NCI-H2107 treated with DMSO at 0.1 percent for 48 hours (cell line): ENCODE data around the gene RADIL.
"Not testable (repeated sequence)": the region's sequence is repeated elsewhere in the genome, so short reads cannot be mapped to it uniquely, and the experiment has no call there.

Experiments
- DNase-seq: peaks from one replicate; lab custom pipeline; 2025; ENCODE audit not compliant: unreplicated experiment; lab: John Stamatoyannopoulos, UW

Gene RADIL, protein sequence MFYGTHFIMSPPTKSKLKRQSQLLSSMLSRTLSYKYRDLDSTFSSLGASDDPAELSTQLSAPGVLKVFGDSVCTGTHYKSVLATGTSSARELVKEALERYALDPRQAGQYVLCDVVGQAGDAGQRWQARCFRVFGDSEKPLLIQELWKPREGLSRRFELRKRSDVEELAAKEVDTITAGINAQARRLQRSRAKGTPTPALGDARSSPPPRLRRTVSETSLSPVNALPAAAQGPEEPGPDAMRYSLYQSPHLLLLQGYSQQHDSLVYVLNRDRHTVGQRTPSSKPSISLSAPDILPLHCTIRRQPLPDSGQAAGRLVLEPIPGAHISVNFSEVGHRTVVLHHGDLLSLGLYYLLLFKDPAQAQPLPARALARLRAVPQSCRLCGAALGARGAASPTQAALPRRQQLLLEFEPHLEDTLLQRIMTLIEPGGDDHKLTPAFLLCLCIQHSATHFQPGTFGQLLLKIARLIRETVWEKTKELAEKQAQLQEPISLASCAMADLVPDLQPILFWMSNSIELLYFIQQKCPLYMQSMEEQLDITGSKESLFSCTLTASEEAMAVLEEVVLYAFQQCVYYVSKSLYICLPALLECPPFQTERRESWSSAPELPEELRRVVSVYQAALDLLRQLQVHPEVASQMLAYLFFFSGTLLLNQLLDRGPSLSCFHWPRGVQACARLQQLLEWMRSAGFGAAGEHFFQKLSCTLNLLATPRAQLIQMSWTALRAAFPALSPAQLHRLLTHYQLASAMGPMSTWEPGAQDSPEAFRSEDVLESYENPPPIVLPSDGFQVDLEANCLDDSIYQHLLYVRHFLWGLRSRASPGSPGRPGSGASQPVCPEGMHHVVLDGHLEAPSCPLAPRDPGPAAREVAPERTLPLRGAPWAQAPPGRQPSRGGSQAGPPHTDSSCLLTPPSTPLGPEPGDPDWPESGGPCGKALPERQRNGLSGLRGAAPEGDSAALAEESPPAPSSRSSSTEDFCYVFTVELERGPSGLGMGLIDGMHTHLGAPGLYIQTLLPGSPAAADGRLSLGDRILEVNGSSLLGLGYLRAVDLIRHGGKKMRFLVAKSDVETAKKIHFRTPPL

DNA sequence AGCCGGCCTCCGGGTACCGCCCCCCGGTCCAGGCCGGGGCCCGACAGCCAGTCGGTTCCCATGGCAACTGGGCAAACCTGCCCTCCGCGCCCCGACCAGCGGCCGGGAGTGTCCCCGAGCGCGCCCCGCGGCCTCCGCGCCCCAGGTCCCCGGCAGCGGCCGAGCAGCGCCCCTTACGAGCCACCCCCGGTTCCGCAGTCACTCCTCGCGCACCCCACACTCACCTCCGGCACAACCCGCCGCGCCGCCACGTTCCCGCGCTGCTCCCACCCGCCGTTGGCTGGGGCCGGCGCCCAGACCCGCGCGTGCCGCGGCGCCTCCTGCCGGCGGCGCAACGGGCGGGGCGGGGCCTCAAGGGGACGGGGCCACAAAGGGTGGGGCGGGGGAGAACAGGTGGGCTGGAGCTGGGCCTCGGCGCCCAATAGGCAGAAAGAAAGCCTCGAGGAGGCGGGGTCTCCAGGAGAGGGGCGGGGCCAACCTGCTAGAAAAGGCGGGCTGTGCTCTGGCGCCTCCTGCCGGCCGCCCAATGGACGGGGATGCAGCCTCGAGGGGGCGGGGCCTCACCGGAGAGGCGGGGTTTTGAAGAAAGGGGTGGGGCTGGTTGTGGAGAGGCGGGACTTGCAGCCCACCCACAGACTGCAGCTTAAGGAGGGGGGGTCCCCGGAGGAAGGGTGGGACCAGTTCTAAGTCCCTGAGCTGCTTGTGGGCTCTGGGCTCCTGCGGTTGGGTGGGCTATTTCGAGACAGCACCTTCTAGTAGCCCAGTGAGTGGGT lies at the start of gene RADIL:
Gene RADIL, minus strand, starts transcription at position 345 of the 773 bp plus-strand sequence. CDS start 5,577 bp downstream, outside the sequence.
- peak; percentile 59 for DNase-seq

DNA sequence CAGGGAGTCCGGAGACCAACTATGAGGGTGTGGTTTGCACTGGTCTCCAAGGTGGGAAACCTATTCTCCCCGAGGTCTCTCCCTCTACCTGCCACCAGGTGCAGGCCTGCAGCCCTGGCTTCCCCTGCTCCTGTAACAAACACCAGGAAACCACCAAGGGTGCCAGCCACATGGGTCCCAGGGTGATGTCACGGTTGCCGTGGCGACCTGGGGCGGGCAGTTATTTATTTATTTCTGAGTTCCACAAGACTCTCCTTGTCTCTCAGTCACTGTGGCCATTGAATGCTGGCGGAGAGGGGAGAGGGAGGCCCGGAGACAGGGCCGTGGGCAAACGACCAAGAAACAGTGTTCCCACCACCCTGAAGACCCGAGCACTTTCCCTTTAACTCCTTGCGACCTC lies 48.4 kb upstream of the RADIL start:
- peak; percentile 88 for DNase-seq

DNA sequence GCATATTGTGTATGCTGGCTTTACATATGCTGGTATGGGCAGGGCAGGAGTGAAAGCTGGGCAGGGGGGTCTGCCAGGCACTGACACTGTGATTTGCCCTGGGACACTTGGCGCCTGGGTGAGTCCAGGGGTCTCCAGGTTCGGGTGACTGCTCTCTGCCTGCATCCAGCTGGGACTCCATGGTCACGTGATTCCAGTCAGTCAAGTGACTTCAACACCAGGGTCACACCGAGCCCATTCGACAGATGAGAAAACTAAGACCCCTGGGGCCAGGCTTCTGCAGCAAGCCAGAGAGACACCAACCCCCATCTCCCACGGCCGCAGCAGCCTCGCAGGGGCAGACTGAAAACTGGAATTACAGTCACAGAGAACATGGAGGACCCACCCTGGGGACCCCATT lies 45.5 kb upstream of the RADIL start:
- no peak for DNase-seq

DNA sequence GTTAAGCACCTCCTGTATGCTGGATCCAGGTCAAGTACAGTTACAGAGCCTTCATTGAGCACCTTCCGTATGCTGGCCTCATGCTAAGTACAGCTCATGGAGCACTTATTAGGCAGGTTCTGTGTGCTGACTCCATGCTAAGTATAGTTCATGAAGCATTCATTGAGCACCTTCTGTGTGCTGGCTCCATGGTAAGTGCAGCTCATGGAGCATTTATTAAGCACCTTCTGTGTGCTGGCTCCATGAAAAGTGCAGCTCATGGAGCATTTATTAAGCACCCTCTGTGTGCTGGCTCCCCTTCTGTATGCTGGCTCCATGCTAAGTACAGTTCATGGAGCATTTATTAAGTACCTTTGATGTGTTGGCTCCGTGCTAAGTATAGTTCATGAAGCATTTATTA lies 44.9 kb upstream of the RADIL start:
- DNase-seq = no peak

DNA sequence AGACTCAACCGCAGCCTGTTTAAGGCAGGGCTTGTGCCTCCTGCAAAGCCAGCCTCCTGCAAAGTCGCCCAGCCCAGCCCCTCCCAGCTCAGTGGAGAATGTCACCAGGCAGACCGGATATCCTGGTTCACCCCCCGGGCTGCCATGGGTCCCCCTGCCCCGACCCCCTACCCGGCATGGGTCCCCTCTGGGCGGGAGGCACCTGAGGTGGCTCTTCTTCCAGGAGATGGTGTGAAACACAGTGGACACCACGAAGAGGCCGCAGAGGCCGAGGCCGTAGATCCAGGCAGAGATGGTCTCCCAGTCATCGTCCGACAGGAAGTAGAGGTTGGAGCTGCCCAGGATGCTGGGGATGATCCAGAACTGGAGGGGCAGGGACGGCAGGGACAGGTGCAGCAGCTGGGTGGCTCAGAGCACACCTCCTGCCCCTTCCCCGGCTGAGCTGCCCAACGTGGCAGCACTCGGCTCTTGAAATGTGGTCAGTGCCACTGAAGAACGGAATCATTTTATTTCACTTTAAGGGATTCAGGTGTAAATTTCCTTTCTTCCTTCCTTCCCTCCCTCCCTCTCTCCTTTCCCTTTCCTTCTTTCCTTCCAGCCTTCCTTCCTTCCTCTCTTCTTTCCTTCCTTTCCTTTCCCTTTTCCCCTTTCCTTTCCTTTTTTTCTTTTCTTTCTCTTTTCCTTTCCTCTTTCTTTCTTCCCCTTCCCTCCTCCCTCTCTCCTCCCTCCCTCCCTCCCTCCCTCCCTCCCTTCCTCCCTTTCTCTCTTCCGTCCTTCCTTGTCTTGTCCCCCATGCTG lies 36.7 kb upstream of the RADIL start:
- no peak for DNase-seq

DNA sequence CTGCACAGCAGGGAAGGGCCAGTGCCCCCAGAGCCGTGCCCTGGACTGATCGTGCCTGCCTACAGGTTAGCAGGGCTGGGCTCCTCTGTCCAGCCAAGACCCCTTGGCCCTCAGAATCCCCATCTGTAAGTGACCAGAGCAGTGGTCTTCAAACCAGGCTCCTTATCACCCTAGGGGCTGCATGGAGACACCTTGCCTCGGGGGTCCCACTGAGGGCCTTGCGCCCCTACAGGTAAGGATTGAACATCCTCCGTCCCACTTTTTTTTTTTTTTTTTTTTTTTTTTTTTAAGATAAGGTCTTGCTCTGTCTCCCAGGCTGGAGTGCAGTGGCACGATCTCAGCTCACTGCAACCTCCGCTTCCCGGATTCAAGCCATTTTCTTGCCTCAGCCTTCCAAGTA lies 32.6 kb upstream of the RADIL start:
- DNase-seq = no peak

DNA sequence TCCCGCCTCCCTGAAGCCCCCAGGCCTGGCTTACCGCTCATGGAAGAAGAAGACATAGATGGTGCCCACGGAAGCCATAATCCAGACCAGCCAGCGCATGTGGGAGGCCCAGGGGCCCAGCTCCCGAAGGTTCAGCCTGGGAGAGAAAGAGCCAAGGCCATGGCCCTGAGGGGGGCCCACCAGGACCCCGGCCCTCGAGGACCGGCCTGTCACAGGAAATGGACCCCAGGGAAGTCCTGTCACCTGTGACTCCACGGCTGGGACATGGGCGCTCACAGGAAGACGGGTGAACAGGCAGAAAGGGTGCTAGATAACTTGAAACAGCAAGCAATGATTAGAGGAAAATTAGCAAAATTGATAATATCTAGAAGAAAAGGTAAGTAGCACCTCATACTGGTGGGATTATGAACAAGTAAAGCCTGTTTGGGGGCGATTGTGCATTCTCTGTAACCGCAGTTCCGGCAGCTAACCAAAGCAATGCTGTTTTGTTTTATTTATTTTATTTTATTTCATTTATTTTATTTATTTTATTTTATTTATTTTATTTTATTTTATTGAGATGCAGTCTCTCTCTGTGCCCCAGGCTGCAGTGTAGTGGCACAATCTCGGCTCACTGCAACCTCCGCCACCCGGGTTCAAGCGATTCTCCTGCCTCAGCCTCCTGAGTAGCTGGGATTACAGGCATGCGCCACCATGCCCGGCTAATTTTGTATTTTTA lies 27.8 kb upstream of the RADIL start:
- DNase-seq = no peak

DNA sequence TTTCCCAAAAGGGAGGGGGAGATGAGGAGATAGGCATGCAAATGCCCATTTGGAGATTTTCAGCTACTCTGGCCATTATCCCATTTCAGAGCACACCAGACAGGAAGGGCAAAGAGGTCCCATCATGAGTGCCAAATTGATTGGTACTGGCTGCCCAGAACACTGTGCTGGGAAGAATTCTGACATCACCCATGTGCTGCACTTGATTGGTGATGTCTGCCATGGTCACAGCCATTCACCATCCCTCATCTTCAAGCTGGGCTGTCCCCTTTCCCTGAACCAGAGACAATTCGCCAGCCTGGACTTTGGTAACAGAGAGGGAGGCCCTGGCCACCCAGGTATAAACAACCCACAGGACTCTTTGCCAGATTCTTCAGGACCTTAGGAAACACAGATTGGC lies 23.2 kb upstream of the RADIL start:
- no peak for DNase-seq

DNA sequence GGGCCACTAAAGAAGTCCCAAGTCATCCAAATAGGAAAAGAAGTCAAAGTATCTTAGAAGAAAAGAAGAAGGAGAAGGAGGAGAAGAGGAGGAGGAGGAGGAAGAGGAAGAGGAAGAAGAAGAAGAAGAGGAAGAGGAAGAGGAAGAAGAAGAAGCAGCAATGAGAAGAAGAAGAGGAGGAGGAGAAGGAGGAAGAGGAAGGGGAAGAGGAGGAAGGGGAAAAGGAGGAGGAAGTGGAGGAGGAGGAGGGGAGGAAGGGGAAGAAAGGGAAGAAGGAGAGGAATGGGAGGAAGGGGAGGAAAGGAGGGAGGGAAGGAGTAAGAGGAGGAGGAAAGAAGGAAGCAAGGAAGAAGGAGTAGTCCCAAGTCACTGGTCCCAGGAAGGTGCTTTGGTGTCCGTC lies 21.7 kb upstream of the RADIL start:
- DNase-seq = no peak

DNA sequence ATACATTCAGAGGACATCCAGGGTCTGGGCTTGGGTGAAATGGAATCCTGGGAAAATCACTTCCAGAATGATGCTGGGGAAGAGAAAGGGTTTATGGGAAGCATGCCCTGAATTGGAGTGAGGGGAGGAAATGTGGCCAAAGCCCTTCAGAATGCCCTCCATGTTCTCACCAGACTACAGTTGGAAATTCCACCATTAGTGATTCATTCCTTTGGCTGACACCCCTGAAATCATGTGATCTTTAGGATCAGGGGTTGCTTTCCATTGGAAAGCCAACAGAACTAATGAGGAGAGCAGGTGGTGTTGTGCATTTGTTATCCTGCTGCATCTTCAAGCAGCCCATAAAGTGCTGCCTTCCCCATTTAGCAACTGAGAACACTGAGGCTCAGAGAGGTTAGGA lies 20.8 kb upstream of the RADIL start:
- no peak for DNase-seq

DNA sequence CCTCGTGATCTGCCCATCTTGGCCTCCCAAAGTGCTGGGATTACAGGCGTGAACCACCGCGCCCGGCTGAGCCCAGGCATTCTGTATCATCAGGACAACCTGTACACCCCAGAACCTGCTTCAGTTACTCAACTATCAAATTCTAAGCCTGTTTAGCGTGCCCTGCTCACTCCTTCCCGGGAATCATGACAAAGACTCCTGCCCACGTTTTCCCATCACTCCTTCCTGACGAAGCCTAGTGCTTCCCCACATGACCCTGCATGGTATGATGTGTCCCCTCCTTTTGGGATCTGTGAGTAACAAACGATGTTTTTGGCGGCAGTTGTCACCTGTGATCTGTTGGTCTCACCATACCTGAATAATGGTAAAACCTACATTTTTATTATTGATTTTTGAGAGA lies 12.2 kb upstream of the RADIL start:
- DNase-seq = no peak

DNA sequence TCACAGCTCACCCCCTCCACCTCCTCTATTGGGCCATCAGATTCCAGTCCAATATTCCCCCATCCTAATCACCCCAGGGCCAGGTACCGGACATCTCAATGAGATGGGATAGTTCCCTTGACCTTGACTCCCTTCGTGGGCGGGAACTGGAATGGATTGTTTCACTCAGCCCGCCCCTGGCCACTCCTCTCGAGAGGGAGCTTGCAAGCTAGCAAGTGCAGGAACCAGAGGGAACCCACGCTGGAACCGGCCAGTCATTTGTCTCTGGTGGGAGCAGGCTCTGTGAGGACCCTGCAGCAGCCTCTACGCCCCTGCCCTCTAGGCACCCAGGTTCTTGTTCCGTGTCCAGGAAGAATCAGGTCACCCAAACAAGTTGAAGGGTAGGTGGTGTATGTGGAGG lies 11.0 kb upstream of the RADIL start:
- DNase-seq = no peak

DNA sequence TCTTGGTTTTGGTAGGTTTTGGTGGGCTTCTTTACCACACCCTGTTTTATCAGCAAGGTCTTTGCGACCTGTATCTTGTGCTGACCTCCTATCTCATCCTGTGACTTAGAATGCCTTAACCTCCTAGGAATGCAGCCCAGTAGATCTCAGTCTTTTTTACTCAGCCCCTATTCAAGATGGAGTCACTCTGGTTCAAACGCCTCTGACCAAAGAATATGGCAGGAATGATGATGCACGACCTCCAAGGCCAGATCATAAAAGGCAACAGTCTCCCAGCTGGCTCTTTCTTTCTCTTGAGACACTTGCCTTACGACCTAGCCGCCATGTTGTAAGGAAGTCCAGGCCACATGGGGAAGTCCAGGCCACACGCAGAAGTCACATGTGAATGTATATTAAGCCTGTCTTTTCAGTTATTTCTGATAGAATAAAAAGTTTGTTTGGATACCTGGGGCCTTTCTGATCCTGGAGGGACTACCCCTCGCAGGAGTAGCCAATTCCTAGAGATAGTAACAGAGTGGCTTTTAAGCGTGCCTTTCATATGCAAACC lies 10.5 kb upstream of the RADIL start:
- no peak for DNase-seq

DNA sequence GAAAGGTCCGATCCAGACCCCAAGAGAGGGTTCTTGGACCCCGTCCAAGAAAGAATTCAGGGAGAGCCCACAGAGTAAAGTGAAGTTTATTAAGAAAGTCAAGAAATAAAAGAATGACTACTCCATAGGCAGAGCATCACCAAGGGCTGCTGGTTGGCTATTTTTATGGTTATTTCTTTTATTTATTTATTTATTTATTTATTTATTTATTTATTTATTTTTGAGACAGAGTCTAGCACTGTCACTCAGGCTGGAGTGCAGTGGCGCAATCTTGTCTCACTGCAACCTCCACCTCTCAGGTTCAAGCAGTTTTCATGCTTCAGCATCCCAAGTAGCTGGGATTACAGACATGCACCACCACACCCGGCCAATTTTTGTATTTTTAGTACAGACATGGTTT lies 9.7 kb upstream of the RADIL start:
- not testable (repeated sequence) for DNase-seq

DNA sequence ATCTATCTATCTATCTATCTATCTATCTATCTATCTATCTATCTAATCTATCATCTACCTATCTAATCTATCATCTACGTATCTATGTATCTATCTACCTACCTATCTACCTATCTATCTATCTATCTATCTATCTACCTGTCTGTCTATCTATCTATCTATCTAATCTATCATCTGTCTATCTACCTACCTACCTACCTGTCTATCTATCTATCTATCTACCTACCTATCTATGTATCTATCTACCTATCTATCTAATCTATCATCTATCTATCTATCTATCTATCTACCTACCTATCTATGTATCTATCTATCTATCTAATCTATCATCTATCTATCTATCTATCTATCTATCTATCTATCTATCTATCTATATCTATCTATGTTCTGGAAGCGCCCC lies 8.0 kb upstream of the RADIL start:
- DNase-seq = not testable (repeated sequence)

DNA sequence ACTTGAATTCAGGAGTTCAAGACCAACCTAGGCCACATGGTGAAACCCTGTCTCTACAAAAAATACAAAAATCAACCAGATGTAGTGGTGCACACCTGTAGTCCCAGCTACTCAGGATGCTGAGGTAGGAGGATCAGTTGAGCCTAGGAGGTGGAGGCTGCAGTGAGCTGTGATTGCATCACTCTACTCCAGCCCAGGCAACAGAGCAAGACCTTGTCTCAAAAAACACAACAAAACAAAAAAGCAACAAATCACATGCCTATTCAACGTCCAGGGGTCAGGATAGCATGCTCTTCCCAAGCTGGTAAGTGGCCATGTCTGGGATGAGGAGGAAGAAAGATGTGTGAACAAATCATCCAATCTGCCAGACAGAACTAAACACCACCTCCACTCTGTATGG lies 6.2 kb upstream of the RADIL start:
- DNase-seq = no peak

DNA sequence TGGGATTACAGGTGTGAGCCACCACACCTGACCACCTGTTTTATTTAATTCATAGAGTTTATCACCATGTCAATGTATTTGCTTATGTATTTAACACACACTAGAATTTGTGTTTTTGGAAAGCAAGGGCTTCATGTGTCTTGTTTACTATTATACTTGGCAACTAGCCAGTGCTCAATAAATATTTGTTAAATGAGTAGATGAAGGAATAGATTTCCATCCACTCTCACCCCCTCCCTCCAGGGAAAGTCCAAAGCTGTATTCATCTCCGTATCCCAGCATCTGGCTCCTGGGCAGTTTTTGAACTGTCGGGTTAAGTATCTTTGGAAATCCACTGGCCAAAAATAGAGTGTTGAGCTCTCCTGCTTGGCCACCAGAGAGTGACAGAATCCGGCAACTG lies 4.6 kb upstream of the RADIL start:
- DNase-seq = no peak

DNA sequence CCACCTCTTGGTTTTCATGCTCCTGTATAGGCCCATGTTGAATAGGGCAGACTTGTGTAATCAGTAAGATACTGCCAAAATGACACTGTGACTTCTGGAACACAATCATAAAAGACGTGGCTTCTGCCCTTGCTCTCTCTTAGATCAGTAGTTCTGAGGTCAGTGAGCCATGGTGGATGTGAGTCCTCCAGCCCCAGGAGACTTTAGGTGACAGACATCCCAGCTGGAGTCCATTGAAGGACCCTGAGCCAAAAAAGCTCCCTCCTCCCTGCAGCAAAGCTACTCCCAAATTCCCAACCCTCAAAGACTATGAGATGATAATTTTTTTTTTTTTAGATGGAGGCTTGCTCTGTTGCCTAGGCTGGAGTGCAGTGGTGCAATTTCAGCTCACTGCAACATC lies 3.2 kb upstream of the RADIL start:
- DNase-seq = no peak

DNA sequence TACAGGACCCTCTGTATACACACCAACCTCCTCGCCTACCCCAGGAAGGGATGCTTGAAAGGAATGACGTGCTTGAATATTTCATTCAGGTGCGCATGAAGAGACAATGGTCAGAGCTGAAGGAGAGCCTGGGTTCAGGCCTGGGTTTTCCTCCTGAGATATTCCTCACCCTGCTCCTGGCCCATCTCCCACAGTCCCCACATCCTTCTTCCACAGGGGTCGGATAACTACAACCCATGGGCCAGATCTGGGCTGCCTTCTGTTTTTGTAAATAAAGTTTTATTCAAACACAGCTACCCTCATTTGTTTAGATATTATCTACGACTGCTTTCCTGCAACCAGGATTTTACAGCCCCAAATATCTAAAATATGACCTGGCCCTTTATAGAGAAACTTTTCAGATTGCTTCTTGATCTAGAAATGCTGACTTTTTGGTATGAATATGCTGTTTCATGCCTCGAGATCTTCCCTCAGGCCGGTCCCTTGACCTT lies 1.8 kb upstream of the RADIL start:
- no peak for DNase-seq
